ENCODE measurements around the gene CHST11. TPM values are rescaled to one million over a fixed set of nuclear protein-coding genes. Genes with fewer than 3 reads are reported as not detected.

CHST11 gene
- total and polyA plus RNA-seq, 3 donors from 2014 or later: 5.1 to 36.9 (median 23.9) TPM

- H3K4me3 ChIP-seq: no peak overlapping the region
- H3K4me1 ChIP-seq: peaks cover 17% of the 10 kb centered on the region
- 91 to 92% methylated on average over 9 of the region's 9 CpGs for WGBS, 2 donors
- H3K9me3 ChIP-seq: no peaks in the 10 kb centered on the region
- H3K36me3 ChIP-seq (ENCODE audit: low read depth, missing control alignments): no peaks in the 10 kb centered on the region
- intact Hi-C loops (cut with DNase I; ENCODE audit: low total_unique reads): no loop called here
- DNase-seq: no peak
- H3K27ac ChIP-seq: no peak overlapping the region
- no peaks in the 10 kb centered on the region for H3K27me3 ChIP-seq
- no peak for TF ChIP-seq CTCF (IDR thresholded peaks at IDR 0.05)
- TF ChIP-seq POLR2A (IDR thresholded peaks at IDR 0.05): no peak
Measured at GRCh38 chr12:104514092-104514810, 57.5 kb downstream of the CHST11 start.

GRCh38 chr12:104515899-104516298 is 59.2 kb downstream of the CHST11 start:
- Histone ChIP-seq H3K9me3 (no peaks in the 10 kb centered on the region), H3K4me1 (peaks cover 4% of the 10 kb centered on the region), H3K36me3 (ENCODE audit: low read depth, missing control alignments) (no peaks in the 10 kb centered on the region), H3K4me3 (no peak overlapping the region), H3K27ac (no peak overlapping the region), H3K27me3 (no peaks in the 10 kb centered on the region)
- TF ChIP-seq CTCF (IDR thresholded peaks at IDR 0.05) (no peak), POLR2A (IDR thresholded peaks at IDR 0.05) (no peak)
- intact Hi-C loops (cut with DNase I; ENCODE audit: low total_unique reads): no loop called here
- WGBS, 2 donors: 18 to 45% methylated on average over 1 of the region's 1 CpG
- DNase-seq: no peak

GRCh38 chr12:104516821-104517220 is 60.1 kb downstream of the CHST11 start:
- WGBS, 2 donors: 79 to 80% methylated on average over 1 of the region's 1 CpG
- DNase-seq: no peak
- intact Hi-C loops (cut with DNase I; ENCODE audit: low total_unique reads): no loop called here
- Histone ChIP-seq H3K27me3 (no peaks in the 10 kb centered on the region), H3K9me3 (no peaks in the 10 kb centered on the region), H3K4me3 (no peak overlapping the region), H3K36me3 (ENCODE audit: low read depth, missing control alignments) (no peaks in the 10 kb centered on the region), H3K27ac (no peak overlapping the region), H3K4me1 (peaks cover 4% of the 10 kb centered on the region)
- TF ChIP-seq CTCF (IDR thresholded peaks at IDR 0.05): no peak
- TF ChIP-seq POLR2A (IDR thresholded peaks at IDR 0.05): no peak

GRCh38 chr12:104517880-104518279 is 61.1 kb downstream of the CHST11 start:
- no peak for DNase-seq
- H3K4me3 ChIP-seq: no peak overlapping the region
- no peaks in the 10 kb centered on the region for H3K27me3 ChIP-seq
- no peaks in the 10 kb centered on the region for H3K36me3 ChIP-seq (ENCODE audit: low read depth, missing control alignments)
- H3K4me1 ChIP-seq: peaks cover 4% of the 10 kb centered on the region
- H3K9me3 ChIP-seq: no peaks in the 10 kb centered on the region
- intact Hi-C loops (cut with DNase I; ENCODE audit: low total_unique reads): no loop called here
- 97% methylated on average over 10 of the region's 10 CpGs for WGBS, 2 donors
- no peak for TF ChIP-seq CTCF (IDR thresholded peaks at IDR 0.05)
- no peak for TF ChIP-seq POLR2A (IDR thresholded peaks at IDR 0.05)
- no peak overlapping the region for H3K27ac ChIP-seq
